Measurements from ENCODE around the gene ACSL6. TPM values are rescaled to one million over a fixed set of nuclear protein-coding genes. Genes with fewer than 3 reads are reported as not detected.

Gene ACSL6
- polyA plus RNA-seq, 1 experiment: not detected

DNA sequence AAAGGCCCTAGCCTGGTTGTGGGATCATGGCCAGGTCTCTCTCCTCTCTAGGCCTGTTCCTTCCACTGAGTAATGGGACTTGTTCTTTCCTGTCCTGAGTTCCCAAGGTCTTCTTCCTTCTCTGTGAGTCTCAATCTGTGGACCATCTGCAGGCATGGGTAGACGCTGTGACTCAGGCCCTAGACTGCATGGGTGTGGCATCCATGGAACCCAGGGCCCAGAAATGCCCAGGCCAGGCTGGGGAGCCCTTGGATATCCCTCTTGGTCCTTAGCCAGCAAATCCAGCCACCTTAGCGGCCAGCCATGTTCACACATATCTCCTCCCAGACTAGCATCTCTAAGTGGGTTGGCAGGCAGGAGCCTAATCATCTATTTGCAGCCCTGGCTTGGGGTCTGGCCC lies 2.3 kb upstream of the ACSL6 start:
- peaks cover 30% of the 10 kb centered on the region for H3K27me3 ChIP-seq (ENCODE audit: control insufficient read depth, insufficient read depth, low read length)
- CTCF ChIA-PET: no interaction called here

GRCh38 chr5:132013006-132013689 lies 1.7 kb upstream of the ACSL6 start:
- no peaks in the 10 kb centered on the region for H3K36me3 ChIP-seq (ENCODE audit: control insufficient read depth, insufficient read depth, low read length)
- POLR2A ChIA-PET: no interaction called here
- H3K4me3 ChIP-seq (ENCODE audit: low read depth, low read length): no peak overlapping the region
- DNase-seq (ENCODE audit: low read depth): no peak
- H3K27me3 ChIP-seq (ENCODE audit: control insufficient read depth, insufficient read depth, low read length): peaks cover 33% of the 10 kb centered on the region
- TF ChIP-seq, protein P1, sequence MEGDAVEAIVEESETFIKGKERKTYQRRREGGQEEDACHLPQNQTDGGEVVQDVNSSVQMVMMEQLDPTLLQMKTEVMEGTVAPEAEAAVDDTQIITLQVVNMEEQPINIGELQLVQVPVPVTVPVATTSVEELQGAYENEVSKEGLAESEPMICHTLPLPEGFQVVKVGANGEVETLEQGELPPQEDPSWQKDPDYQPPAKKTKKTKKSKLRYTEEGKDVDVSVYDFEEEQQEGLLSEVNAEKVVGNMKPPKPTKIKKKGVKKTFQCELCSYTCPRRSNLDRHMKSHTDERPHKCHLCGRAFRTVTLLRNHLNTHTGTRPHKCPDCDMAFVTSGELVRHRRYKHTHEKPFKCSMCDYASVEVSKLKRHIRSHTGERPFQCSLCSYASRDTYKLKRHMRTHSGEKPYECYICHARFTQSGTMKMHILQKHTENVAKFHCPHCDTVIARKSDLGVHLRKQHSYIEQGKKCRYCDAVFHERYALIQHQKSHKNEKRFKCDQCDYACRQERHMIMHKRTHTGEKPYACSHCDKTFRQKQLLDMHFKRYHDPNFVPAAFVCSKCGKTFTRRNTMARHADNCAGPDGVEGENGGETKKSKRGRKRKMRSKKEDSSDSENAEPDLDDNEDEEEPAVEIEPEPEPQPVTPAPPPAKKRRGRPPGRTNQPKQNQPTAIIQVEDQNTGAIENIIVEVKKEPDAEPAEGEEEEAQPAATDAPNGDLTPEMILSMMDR (IDR thresholded peaks at IDR 0.05; ENCODE audit: insufficient read depth, low read depth, low read length): no peak
- CTCF ChIA-PET: interaction anchor here (0.9 to 9.0 kb wide), 2 partner anchors 203 to 423 kb away, joined by 3 to 199 read pairs; no protein-coding TSS in a partner anchor

More for the DNA sequence above, 2.3 kb upstream of the ACSL6 start:
- TF ChIP-seq, protein P1 (IDR thresholded peaks at IDR 0.05; ENCODE audit: insufficient read depth, low read depth, low read length): no peak
- no peaks in the 10 kb centered on the region for H3K36me3 ChIP-seq (ENCODE audit: control insufficient read depth, insufficient read depth, low read length)
- POLR2A ChIA-PET: no interaction called here
- no peak for DNase-seq (ENCODE audit: low read depth)
- no peak overlapping the region for H3K4me3 ChIP-seq (ENCODE audit: low read depth, low read length)

- ChIA-PET CTCF (interaction anchor here (0.9 to 9.0 kb wide), 4 partner anchors 53 to 589 kb away, joined by 3 to 199 read pairs (median 3); no protein-coding TSS in a partner anchor), POLR2A (no interaction called here)
- Histone ChIP-seq H3K27me3 (ENCODE audit: control insufficient read depth, insufficient read depth, low read length) (peaks cover 33% of the 10 kb centered on the region), H3K36me3 (ENCODE audit: control insufficient read depth, insufficient read depth, low read length) (no peaks in the 10 kb centered on the region), H3K4me3 (ENCODE audit: low read depth, low read length) (no peak overlapping the region)
- TF ChIP-seq, protein P1 (IDR thresholded peaks at IDR 0.05; ENCODE audit: insufficient read depth, low read depth, low read length): no peak
- DNase-seq (ENCODE audit: low read depth): no peak
These were observed 1.0 kb upstream of the ACSL6 start for GRCh38 chr5:132012371-132013005.

DNA sequence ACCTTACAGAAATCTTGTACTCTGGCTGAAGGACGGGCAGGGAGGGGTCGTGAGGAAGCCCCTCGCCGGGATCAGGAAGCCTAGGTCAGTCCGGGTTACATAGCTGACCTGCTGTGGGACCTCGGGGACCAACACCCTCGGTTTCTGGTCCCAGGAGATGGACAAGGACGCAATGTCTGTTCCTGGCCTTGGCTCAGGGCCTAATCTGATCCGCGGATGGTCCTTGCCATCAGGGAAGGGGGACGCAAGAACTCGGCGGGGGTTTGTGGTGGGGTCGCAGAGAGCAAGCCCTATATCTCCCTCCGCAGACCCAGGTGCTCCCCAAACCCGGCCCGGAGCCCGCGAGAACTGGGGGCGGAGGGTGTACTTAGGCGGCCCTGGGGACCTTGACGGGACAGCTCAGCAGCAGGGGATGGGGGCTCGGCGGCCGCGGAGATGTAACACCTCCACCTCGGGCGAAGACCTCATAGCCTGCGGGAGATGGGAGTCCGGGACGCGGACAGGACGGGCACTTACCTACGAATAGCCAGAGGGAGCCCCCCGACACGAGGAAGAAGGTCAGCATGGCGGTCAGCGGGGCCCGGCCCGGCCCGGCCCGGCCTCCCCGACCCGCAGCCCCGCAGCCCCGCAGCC lies 353 bp downstream of the ACSL6 start:
- ChIA-PET CTCF (interaction anchor here (1.4 to 9.0 kb wide), 4 partner anchors 8 to 587 kb away, joined by 3 to 199 read pairs (median 3); no protein-coding TSS in a partner anchor), POLR2A (no interaction called here)
- no peak for DNase-seq (ENCODE audit: low read depth)
- H3K27me3 ChIP-seq (ENCODE audit: control insufficient read depth, insufficient read depth, low read length): peaks cover 32% of the 10 kb centered on the region
- H3K36me3 ChIP-seq (ENCODE audit: control insufficient read depth, insufficient read depth, low read length): no peaks in the 10 kb centered on the region
- TF ChIP-seq, protein P1 (IDR thresholded peaks at IDR 0.05; ENCODE audit: insufficient read depth, low read depth, low read length): no peak
- H3K4me3 ChIP-seq (ENCODE audit: low read depth, low read length): peak overlapping the region; percentile 45

GRCh38 chr5:132010645-132010988 lies 841 bp downstream of the ACSL6 start:
- ChIA-PET CTCF (interaction anchor here (1.0 to 9.0 kb wide), 3 partner anchors 8 to 421 kb away, joined by 3 to 199 read pairs (median 4); no protein-coding TSS in a partner anchor), POLR2A (no interaction called here)
- H3K36me3 ChIP-seq (ENCODE audit: control insufficient read depth, insufficient read depth, low read length): no peaks in the 10 kb centered on the region
- H3K4me3 ChIP-seq (ENCODE audit: low read depth, low read length): no peak overlapping the region
- DNase-seq (ENCODE audit: low read depth): no peak
- TF ChIP-seq, protein P1 (IDR thresholded peaks at IDR 0.05; ENCODE audit: insufficient read depth, low read depth, low read length): no peak
- H3K27me3 ChIP-seq (ENCODE audit: control insufficient read depth, insufficient read depth, low read length): peaks cover 32% of the 10 kb centered on the region

All from BJ (cell line).